ENCODE results near the gene PIK3CA. TPM values are rescaled to one million over a fixed set of nuclear protein-coding genes. Genes with fewer than 3 reads are reported as not detected.
"Not testable (repeated sequence)": the region's sequence is repeated elsewhere in the genome, so short reads cannot be mapped to it uniquely, and the experiment has no call there.

Gene PIK3CA
- polyA plus RNA-seq, 3 donors, result 7.4 to 9.5 (median 9.4) TPM

DNA sequence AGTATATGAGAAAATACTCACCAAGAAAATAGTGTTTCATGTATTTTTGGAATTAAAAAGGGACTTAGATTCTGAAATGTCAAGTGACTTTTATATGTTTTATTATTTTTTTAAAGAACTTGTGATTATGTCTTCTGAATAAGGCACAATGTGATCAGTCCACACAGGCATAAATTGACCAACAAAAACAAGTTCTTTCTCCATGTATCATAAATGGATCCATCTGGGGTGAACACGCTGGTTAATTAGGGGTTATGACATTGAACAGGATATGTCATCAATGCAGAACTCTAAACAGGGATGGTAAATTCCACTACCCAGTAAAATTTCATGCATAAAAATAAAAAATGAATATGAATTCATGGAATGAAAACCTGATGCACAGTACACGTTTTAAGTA, 31.3 kb upstream of the PIK3CA start:
- intact Hi-C loops (cut with micrococcal nuclease), result no loop called here
- WGBS (ENCODE audit: insufficient coverage), result no CpG with 5 or more reads among the region's 2 CpGs
- H3K27me3 Mint-ChIP-seq (ENCODE audit: low read depth in 3 of 3), result peaks cover 0 to 4% (median 4%) of the 10 kb centered on the region in 3 donors

DNA sequence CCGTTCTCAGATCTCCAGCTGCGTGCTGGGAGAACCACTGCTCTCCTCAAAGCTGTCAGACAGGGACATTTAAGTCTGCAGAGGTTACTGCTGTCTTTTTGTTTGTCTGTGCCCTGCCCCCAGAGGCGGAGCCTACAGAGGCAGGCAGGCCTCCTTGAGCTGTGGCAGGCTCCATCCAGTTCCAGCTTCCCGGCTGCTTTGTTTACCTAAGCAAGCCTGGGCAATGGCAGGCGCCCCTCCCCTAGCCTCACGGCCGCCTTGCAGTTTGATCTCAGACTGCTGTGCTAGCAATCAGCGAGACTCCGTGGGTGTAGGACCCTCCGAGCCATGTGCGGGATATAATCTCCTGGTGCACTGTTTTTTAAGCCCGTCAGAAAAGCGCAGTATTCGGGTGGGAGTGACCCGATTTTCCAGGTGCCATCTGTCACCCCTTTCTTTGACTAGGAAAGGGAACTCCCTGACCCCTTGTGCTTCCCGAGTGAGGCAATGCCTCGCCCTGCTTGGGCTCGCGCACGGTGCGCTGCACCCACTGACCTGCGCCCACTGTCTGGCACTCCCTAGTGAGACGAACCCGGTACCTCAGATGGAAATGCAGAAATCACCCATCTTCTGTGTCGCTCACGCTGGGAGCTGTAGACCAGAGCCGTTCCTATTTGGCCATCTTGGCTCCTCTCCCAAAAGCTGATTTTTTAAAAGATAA, 15.8 kb upstream of the PIK3CA start:
- H3K4me1 Mint-ChIP-seq; H3K4me1 ChIP-seq (ENCODE audit: control insufficient read depth in 1 of 2, insufficient read depth in 2 of 2, low read length in 2 of 2); H3K79me2 ChIP-seq (ENCODE audit: insufficient read depth, low read length); H3K27me3 ChIP-seq (ENCODE audit: control insufficient read depth in 2 of 2, insufficient read depth in 2 of 2, low read length in 2 of 2); H2AFZ ChIP-seq (ENCODE audit: insufficient read depth, low read depth, low read length, poor library complexity, severe bottlenecking); H3K4me3 ChIP-seq (replicated peaks in 1 of 3; ENCODE audit: low read depth in 2 of 3, low read length in 3 of 3); H3K4me3 Mint-ChIP-seq; H3K9ac ChIP-seq (ENCODE audit: insufficient read depth, low read length, poor library complexity, severe bottlenecking); H3K27me3 Mint-ChIP-seq (ENCODE audit: low read depth in 3 of 3); DNase-seq; H4K20me1 ChIP-seq (ENCODE audit: insufficient read depth, low read length); H3K9me3 ChIP-seq (replicated peaks in 1 of 2; ENCODE audit: control insufficient read depth in 1 of 2, insufficient read depth in 1 of 2, low read length in 2 of 2); H3K9me3 Mint-ChIP-seq; H3K27ac Mint-ChIP-seq; H3K36me3 ChIP-seq (replicated peaks in 1 of 2; ENCODE audit: control insufficient read depth in 1 of 2, insufficient read depth in 2 of 2, low read length in 2 of 2); H3K36me3 Mint-ChIP-seq; H3K4me2 ChIP-seq (replicated peaks; ENCODE audit: extremely low read depth, low read length, poor library complexity, severe bottlenecking); H3K27ac ChIP-seq (ENCODE audit: low read depth in 1 of 2, low read length in 2 of 2); intact Hi-C loops (cut with micrococcal nuclease): not testable (repeated sequence)
- 96% methylated on average over 19 of the region's 27 CpGs for WGBS (ENCODE audit: insufficient coverage)

More for the DNA sequence above, 31.3 kb upstream of the PIK3CA start:
- Histone ChIP-seq H3K9ac (ENCODE audit: insufficient read depth, low read length, poor library complexity, severe bottlenecking) (no peak overlapping the region), H4K20me1 (ENCODE audit: insufficient read depth, low read length) (no peaks in the 10 kb centered on the region), H3K4me1 (ENCODE audit: control insufficient read depth in 1 of 2, insufficient read depth in 2 of 2, low read length in 2 of 2) (no peaks in the 10 kb centered on the region), H3K27ac (ENCODE audit: low read depth in 1 of 2, low read length in 2 of 2) (no peak overlapping the region), H3K79me2 (ENCODE audit: insufficient read depth, low read length) (no peaks in the 10 kb centered on the region), H3K27me3 (ENCODE audit: control insufficient read depth in 2 of 2, insufficient read depth in 2 of 2, low read length in 2 of 2) (no peaks in the 10 kb centered on the region), H3K4me2 (replicated peaks; ENCODE audit: extremely low read depth, low read length, poor library complexity, severe bottlenecking) (no peak overlapping the region), H2AFZ (ENCODE audit: insufficient read depth, low read depth, low read length, poor library complexity, severe bottlenecking) (no peak overlapping the region), H3K4me3 (replicated peaks in 1 of 3; ENCODE audit: low read depth in 2 of 3, low read length in 3 of 3) (no peak overlapping the region), H3K9me3 (replicated peaks in 1 of 2; ENCODE audit: control insufficient read depth in 1 of 2, insufficient read depth in 1 of 2, low read length in 2 of 2) (no peaks in the 10 kb centered on the region), H3K36me3 (replicated peaks in 1 of 2; ENCODE audit: control insufficient read depth in 1 of 2, insufficient read depth in 2 of 2, low read length in 2 of 2) (no peaks in the 10 kb centered on the region)
- TF ChIP-seq, protein P1, sequence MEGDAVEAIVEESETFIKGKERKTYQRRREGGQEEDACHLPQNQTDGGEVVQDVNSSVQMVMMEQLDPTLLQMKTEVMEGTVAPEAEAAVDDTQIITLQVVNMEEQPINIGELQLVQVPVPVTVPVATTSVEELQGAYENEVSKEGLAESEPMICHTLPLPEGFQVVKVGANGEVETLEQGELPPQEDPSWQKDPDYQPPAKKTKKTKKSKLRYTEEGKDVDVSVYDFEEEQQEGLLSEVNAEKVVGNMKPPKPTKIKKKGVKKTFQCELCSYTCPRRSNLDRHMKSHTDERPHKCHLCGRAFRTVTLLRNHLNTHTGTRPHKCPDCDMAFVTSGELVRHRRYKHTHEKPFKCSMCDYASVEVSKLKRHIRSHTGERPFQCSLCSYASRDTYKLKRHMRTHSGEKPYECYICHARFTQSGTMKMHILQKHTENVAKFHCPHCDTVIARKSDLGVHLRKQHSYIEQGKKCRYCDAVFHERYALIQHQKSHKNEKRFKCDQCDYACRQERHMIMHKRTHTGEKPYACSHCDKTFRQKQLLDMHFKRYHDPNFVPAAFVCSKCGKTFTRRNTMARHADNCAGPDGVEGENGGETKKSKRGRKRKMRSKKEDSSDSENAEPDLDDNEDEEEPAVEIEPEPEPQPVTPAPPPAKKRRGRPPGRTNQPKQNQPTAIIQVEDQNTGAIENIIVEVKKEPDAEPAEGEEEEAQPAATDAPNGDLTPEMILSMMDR (IDR thresholded peaks at IDR 0.05), result no peak
- no peak overlapping the region for H3K4me3 Mint-ChIP-seq
- H3K9me3 Mint-ChIP-seq, result peaks cover 0 to 12% (median 2%) of the 10 kb centered on the region in 7 donors
- no peaks in the 10 kb centered on the region for H3K36me3 Mint-ChIP-seq
- H3K27ac Mint-ChIP-seq, result no peak overlapping the region
- no peak for DNase-seq
- no peaks in the 10 kb centered on the region for H3K4me1 Mint-ChIP-seq

Data from CD14-positive monocyte (primary cell).